ENCODE results near the gene EYS.

DNA sequence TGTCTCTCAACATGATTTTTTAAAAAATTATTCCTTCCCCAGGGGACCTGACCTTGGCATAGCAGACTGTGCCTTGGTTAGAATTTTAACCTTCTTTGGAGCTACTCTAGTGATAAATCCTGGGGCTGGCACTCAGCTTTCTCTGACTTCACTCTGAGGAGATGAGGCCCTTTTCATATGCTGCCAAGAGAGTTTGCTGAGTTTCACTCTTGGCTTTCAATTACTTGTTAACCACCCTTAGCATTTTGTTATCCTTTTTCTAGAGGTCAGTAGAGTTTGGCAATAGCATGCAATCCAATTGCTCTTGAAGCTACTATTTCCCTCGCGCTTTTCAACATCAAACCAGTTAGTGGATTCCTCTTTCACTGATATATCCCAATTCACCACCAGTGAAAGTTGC is 920.3 kb downstream of the EYS start:
- no peak for TF ChIP-seq CTCF (IDR thresholded peaks at IDR 0.05 in 2 of 3, conservative IDR thresholded peaks at IDR 0.05 in 1 of 3; ENCODE audit: borderline replicate concordance in 1 of 3, insufficient read depth in 1 of 3, low read depth in 2 of 3, low read length in 2 of 3)
- no peak for TF ChIP-seq EZH2phosphoT487 (IDR thresholded peaks at IDR 0.05; ENCODE audit: borderline replicate concordance)
- TF ChIP-seq JUND (IDR thresholded peaks at IDR 0.05), result no peak
- TF ChIP-seq POLR2AphosphoS5 (IDR thresholded peaks at IDR 0.05; ENCODE audit: low read depth, low read length), result no peak
- TF ChIP-seq EZH2 (IDR thresholded peaks at IDR 0.05), result no peak
- TF ChIP-seq MAX (IDR thresholded peaks at IDR 0.05), result no peak
- TF ChIP-seq POLR2A (IDR thresholded peaks at IDR 0.05; ENCODE audit: borderline replicate concordance, extremely low read depth, insufficient read depth, insufficient read length), result no peak
- TF ChIP-seq FOSL1 (IDR thresholded peaks at IDR 0.05; ENCODE audit: low read depth), result no peak
- no peak for TF ChIP-seq CEBPB (IDR thresholded peaks at IDR 0.05; ENCODE audit: low read depth)
- no peak for TF ChIP-seq TCF7L2 (IDR thresholded peaks at IDR 0.05; ENCODE audit: borderline replicate concordance, extremely low read depth, insufficient read depth, insufficient read length)
- TF ChIP-seq SP1 (IDR thresholded peaks at IDR 0.05; ENCODE audit: low read depth), result no peak
- TF ChIP-seq REST (IDR thresholded peaks at IDR 0.05; ENCODE audit: low read depth), result no peak
- TF ChIP-seq YY1 (IDR thresholded peaks at IDR 0.05; ENCODE audit: extremely low read depth, insufficient replicate concordance, low read depth, low read length), result no peak
- TF ChIP-seq ZBTB33 (IDR thresholded peaks at IDR 0.05; ENCODE audit: extremely low read depth, insufficient replicate concordance, low read length), result no peak
